Fibroblast of skin of left biceps (primary cell): Measurements from ENCODE around the gene TP53AIP1.

Experiments used
- DNase-seq, 2 experiments: peaks; one replicate each; pipeline ENCODE4 v3.0.0-alpha.2; 2013; ENCODE audit warnings: low read depth in 2 of 2

The TP53AIP1 gene

DNA sequence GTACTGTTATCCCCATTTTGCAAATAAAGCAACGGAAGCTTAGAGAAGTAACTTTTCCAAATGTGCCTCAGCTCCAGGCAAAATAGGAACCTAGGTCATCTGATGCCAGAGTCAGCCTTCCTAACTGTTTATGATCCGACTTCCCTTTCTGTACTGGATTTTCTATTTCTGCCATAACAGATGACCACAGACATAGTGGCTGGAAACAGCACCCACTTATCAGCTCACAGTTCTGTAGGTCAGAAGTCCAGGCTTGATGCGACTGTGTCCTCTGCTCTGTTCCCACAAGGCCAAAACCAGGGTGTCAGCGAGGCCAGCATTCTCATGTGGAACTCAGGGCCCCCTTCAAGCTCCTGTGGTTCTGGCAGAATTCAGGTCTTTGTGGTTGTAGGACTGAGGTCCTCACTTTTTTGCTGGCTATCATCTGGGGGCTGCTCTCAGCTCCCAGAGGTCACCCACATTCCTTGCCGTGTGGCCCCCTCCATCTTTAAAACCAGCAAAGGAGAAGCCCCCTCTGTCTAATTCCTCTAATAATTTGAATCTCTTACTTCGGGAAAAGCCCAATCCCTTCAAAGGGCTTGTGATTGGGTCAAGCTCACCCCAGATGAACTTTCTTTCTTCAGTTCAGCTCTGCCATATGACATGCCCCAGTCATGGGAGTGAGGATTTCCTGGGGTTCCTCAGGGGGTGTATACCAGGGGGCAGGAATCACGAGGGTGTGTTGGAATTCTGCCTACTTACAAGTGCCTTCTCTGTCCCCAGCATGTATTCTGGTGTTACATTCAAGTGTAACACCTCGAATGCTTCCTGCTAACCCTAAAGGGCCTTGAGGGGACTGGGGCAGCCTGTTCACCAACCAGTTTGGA lies 36.3 kb downstream of the TP53AIP1 start:
- no peak for DNase-seq

DNA sequence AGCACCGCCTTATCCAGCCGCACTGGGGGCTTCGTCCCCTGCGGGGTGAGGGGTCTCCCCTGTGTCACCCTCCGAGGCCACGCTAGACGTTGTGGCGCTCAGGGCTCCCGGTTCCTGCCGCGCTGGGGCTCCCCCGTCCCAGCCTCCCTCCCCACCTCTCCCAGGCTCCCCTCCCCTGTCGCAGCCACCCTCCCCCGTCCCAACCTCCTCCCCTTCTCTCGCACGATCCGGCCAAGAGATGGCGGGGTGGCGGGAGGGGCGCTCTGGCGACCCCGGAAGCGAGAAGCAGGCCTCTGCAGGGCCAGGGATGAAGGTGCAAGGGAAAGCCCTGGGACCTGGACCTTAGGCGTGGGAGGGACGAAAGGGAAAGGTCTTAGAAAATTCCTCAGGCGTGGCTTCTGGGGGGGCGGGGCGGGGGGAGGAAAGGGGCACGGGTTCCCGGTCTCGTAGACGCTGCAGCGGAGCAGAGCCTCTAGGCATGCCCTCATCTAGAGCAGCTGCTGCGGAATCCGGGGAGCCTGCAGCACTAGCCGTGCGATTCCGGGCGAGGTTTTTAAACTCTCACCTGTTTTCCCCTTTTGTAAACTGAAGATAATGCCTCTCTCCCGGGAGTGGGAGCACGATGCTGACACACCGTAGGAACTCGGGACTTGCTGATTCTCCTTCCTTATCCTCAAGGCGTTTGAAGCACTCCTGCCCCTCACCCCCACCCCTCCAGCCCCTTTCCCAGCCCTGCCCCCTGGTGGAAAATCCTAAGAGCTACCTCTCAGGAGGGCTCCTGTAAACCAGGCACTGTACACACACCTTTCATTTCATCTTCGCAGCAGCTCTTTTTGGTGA lies 37.1 kb downstream of the TP53AIP1 start:
- no peak for DNase-seq

DNA sequence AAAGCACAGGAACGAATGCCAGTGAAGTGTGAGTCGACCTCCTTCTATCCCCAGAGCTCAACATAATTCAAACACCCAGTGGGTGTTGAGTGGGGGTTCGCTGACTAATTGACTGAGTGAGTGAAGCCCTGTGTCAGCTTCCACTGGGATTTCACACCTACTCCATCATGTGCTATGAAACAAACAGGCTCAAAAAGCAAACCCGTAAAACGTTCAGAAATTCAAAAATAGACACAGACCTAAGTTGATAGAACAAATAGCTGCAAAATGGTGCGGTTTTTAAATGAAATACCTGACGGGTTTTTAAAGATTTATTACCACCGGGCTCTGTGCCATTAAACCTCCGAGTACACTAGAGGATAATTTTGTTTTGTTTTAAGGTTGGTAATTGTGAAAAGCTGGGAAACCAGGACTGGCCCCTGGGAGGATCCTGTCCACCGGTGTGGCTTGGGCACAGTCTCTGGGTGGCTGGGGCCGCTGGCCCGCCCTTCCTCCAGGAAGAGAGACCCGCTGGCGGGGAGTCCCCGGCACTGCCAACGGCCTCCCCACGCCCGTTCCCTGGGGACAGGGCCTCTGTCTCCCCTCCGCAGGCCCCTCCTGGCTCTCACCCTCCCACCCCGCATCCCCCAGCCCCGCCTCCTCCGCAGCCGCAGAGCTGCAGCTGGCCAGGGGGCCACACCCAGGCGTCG lies 37.9 kb downstream of the TP53AIP1 start:
- DNase-seq: peak; percentile 79 to 86

DNA sequence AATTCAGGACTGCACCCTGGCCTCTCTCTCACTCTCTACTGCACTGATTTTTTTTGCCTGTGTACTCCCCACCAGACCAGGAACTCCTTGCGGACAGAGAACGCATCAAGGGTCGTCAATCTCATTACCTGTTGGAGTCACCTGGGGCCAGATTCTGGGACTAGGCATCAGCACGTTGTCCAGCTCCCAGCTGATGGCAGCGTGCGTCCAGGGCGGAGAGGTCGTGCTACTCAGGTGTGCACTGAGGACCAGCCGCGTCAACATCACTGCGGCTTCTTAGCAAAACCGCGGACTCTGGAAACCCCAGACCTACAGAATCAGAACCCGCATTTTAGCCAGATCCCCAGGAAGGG lies 38.4 kb downstream of the TP53AIP1 start:
- DNase-seq: no peak

DNA sequence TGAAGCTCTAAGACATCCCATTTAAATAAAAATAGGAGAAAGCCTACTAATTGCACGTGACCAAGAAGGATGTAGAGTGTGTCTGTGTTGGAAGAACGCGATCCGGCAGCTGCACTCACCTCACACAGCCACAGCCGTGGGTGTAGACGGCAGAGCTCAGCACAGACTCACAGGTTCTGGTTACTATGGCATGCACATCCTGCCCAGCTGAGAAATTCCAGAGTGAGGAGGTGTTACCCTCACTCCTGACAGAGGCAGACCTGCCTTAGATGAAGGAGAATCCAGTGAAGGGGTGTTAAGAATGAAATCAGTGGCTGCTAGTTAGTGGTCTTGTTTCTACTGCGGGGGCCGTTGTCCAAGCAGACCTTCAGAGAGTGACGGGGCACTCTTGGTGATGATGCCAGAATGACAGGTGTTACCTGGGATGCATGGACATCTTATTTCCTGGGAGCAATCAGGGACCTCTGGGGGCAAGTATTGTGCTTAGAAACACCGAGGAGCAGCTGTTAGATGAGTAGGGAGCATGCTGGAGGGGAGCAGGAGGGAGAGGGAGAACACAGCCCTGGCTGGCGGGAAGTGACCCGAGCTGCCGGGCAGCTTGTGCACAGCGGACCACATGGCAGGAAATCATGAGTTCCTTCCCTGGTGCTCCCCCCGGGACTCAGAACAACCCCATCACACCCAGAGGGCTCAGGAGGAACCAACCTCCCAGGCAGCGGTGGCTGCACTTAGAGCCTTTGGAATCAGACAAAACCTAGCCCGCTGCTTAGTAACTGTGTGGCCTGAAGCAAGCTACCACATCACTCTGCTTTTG lies 39.2 kb downstream of the TP53AIP1 start:
- DNase-seq: no peak

DNA sequence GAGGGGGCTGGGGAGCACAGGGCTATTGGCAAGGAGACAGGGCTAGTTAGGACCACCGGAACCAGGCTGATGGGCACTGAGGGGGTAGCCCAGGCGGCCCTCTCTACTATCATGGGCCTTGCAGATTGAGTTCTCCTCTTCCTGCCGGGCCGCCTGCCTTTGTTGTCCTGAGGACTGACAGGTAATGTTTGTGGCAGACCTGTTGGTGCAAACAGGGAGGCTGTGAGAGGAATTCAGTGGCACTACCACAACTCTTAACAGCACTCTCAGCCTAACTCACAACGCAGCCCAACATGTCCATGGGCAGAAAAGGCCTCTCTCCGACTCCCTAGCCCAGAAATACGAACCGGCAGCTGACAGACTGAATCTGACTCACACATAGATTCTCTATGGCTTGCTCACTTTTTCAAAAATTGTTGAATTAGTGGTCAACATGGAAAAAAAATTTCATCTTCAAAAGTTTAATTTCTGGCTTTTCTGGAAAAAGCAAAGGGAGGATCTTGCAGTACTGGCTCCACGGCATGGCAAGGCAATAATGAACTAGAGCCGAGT lies 40.1 kb downstream of the TP53AIP1 start:
- DNase-seq: peak; percentile 21 to 29

DNA sequence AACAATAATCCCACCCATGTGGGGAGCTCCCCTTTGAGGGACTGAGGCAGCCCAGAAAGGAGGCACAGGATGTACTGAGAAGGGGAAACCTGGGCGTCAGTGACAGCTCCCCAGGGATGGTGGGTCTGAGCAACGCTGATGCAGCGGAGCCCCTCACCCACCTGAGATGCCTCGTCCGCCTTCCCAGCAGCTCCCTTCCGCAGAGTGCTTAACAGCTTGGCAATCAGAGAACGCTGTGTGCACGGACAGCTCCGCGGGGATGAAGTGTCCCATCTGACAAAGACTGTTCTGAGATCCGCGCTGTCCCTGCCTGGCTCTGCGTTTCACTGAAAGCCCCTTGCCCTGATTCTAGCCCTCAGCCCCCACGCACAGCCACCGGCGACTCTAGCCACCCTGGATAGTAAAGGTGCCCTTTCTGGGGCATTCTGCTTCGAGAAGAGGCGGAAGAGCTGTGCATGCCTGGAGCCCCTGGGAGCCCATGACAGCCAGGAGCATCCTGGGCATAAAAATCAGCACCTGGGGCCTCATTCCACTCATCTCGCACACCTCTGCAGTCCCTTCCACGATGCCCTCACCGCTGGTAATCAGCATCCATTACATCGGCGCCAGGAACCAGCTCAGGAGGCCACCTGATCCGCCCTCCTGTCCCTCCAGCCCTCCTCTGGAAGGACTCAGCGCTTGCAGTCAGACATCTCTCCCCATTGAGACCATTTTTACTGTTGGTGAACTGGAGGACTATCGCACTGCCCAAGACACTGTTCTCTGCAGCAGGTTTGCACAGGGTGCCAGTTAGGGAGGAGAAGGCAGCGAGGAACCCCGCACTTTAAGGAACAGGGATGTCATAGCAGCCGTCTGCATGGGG lies 40.8 kb downstream of the TP53AIP1 start:
- no peak for DNase-seq

DNA sequence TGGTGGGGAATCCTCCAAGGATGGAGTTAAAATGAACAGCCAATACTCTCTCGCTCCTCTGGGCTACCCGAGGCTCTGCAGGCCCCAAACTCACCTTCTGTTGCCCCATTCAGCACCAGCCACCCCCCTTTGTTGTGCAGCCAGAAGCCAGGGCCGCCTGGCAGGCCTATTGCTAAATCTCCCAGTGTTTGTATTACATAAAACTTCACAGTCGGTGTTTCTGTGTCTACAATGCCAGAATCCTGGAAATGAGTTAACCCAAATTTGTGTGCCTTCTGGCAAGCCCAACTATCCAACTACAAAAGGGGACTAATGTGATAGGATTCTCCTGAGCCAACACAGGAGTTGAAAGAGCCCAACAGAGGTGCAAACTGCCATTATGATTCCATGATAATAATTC lies 42.2 kb downstream of the TP53AIP1 start:
- DNase-seq: no peak

DNA sequence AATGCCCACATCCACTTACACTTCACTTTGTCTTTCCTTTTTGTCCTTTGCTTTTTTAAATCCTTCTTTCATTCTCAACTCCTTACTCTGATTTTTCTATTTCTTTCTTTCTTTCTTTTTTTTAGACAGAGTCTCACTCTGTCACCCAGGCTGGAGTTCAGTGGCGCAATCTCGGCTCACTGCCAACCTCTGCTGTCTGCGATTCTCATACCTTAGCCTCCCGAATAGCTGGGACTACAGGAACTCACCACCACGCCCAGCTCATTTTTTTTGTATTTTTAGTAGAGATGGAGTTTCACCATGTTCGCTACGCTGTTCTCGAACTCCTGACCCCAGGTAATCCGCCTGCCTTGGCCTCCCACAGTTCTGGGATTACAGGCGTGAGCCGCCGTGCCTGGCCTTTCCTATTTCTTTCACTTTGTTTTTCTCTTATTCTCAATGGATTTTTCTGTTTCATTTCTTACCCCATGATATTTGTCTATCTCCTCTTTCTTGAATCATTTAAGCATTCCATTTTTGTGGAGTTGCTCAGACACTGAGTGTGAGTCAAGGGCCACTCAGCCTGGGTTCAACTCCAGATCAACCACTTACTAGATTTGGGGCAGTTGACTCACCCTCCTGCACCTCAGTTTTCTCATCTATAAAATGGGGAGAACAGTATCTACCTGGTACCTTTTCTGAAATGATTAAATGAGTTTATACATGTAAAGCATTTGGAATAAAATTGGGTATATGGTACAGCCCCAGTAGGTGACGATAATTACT lies 43.9 kb downstream of the TP53AIP1 start:
- no peak for DNase-seq

DNA sequence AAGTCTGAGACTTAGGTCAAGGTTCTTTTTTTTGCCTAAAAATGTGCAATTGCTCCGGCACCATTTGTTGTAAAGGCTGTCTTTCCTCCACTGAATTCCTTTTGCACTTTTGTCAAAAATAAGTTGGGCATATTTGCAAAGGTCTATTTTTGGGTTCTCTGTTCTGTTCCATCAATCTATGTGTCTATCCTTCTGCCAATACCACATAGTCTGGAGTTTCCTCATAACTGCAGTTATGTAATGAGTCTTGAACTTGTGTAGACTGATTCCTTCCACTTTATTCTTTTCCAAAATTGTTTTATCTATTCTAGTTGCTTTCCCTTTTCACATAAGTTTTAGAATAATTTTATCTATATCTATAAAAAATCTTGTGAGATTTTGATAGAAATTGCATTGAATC lies 44.8 kb downstream of the TP53AIP1 start:
- no peak for DNase-seq

DNA sequence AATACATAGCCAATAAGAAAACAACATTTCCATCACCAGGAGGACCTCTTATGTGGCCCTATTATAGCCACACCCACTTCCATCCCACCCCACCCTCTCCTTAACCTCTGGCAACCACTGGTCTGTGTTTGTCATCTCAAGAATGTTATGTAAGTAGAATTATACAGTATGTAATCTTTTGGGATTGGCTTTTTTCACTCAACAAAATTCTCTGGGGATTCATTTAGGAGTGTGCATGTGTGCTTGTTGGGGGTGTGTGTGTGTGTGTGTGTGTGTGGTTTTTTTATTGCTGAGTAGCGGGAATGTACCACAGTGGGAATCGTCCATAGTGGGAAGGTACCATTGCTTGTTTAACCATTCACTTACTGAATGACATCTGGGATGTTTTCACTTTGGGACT lies 46.3 kb downstream of the TP53AIP1 start:
- DNase-seq: no peak

DNA sequence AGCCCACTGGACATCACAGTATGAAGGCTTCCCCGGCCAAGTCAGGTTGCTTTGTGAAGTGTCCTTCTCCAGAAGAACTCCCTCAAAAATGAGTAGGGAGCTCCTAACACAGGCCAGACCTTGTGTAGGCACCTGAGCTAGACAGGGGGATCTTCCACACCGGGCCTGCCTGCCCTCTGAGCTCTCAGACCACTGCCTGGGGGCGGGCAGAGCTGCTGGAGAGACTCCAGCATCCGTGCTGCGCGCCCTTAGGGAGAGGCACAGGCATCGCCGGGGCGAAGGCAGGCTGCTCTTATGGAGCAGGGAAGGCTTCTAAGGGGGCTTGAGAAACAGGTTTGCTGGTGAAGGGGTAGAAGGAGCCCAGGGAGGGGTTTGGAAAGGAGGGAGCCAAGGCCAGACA lies 47.1 kb downstream of the TP53AIP1 start:
- no peak for DNase-seq

DNA sequence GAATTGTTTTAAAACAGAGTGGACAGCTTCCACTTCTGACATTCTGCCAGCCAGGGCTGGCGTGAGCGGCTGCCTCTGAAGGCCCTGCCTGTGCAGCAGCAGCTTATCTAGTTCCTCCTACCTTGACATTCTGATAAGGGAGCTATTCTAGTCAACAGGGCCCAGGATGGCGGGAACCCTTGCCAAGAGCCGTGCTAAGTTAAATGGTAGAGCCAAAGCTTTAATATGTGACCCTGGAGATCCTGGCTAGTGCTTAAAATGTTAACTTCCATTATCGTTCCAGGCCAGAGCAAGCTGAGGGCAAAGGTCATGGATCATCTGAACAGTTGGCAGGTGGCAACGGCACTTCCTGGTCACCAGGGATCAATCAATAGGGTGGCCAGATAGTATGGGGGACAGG lies 48.0 kb downstream of the TP53AIP1 start:
- no peak for DNase-seq

DNA sequence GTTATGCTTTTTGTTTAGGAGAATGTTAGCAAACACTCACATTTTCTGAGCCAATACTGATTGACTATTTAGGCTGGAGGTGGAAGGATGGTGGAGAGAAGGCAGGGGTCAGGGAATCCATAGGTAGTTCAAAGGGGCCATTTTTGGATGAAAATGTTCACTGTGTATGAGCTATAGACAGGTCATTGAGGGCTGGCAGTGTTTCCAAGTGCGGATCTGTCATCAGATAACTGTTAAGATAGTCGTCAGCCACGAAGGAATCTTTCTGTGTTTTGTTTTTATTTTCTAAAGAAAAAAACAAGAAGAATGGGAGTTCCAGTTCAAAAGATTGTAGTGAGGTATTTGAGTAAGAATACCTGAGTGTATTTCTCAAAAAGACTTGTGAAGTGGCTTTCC lies 48.4 kb downstream of the TP53AIP1 start:
- DNase-seq: no peak

DNA sequence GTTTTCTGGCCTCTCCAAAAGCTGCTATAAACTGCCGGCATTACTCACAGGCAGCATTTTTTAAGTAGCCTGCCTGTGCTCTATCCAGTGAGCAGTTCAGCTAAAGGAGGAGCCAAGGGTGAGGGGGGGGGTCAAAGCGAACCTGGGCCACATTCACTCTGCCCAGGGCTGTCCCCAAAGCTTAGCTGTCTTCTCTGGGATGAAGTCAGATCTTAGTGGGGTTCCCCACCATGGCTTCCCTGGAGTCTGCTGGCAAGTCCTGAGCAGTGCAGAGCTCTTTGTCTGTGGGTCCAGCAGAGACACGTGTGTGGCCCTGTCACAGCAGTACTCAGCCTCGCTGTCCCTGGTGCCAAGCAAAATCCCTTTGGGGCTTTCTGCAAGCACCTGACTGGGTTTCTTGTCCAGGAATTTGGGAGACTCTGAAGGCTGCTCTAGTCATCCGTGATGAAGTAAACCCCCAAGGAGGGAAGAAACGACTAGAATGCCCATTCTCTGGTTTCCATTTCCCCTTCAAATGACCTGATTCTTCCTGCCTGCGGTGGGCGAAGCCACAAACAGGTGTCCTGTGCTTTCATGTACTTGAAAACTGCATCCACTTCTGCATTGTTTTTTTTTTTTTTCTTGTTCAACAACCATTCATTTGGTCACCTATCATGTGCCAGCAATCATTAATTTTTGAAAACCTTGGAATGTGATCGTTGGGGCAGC lies 48.9 kb downstream of the TP53AIP1 start:
- no peak for DNase-seq

DNA sequence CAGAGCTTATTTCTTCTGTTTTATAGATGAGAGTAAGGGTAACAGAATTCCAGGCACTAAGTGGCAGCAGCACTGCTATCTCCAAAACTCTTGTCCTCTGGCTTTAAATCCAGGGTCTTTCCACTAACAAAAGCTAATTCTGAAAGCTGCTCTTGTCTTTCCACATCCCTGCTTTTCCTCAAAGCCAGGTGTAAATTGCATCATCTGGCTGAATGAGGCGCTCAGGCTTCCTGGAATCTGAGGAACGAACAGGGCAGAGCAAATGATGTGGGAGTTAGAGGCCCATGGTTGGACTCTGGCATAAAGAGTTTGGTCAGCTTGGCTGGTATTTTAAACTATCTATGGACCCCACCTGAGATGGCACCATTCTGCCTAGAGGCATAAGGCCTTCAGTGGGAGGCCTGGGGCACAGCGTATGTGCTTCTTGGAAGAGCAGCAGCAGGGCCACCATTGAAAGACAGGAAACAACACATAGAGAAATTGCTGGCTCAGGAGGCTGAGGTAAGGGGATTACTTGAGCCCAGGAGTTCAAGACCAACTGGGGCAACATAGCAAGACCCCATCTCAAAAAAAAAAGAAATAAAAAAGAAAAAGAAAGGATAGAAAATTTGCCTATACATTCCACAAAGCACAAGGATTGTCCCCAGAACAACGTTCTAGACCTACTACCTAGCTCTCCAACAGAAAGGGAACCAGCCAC lies 49.7 kb downstream of the TP53AIP1 start:
- no peak for DNase-seq

DNA sequence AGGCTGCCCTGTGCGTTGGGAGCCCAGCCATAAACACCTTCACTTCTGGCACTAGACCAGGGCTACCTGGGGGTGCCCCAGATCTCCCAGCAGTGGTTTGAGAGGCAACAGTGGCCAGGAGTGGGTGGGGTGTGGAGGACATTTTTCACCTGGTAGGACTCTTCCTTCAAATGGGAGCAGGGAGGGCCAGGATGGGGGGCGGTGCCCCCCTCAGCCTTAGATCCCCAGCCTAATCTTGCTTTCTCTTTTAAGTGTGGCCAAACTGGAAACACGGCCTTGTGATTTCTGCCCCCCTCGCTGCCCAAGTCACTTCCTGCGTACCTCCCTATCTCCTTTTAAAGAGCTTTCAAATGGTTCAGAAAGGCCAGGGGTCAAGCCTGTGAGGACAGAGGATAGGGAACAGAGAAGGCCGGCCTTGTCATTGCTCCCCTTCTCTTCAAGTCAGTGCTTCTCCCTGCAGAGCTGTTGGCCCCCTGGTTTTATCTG lies 50.7 kb downstream of the TP53AIP1 start:
- DNase-seq: no peak
